GM12892 (cell line): ENCODE measurements around the gene WWOX.
"Not testable (repeated sequence)": the region's sequence is repeated elsewhere in the genome, so short reads cannot be mapped to it uniquely, and the experiment has no call there.

Source experiments
- DNase-seq: peaks from one replicate; pipeline ENCODE4 v3.0.0; 2011; ENCODE audit not compliant: insufficient read length
- FAIRE-seq: peaks from 2 replicates; lab custom pipeline; 2011; peaks lifted over from hg19 to GRCh38; lab: Jason Lieb, UNC
- POLR2A ChIP-seq: IDR thresholded peaks from 2 replicates; pipeline ENCODE4 v1.6.1; 2011; ENCODE audit warnings: low read depth, low read length, control low read depth
- POLR2AphosphoS5 ChIP-seq: IDR thresholded peaks from 2 replicates; pipeline ENCODE4 v1.6.1; 2011; ENCODE audit warnings: low read depth, low read length, control low read depth
- TAF1 ChIP-seq: IDR thresholded peaks from 2 replicates; pipeline ENCODE4 v1.6.1; 2011; ENCODE audit warnings: low read depth, mild to moderate bottlenecking, control low read depth, low read length, borderline replicate concordance

WWOX gene

DNA sequence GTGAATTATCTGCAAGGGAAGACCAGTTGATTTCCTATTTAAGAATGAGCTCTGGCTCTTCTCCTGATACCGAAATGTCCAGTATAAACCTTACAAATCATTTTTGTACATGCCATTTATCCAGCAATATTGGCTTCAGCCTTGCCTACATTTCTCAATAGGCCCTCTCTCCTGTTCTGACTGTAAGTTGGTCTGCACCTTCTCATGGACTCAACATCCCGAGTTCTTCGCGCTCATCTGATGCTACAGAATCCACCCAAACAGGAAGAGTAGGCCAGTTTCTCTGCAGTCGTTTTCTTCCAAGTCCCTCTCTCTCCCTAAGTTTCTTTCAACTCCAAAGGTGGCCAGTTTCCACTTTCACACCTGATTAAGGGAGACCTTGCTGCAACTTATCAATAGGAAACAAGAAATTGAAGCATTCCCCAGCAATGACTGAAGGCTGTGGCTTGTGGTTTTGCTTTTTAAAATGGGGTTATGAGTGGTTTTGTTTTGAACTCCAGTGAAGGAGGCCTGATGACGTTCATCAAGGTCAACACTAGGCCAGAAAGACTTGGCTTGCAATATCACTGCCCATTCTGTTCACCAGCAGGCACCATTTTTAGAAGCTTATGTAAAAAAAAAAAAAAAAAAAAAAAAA is 1118.0 kb downstream of the WWOX start:
- DNase-seq (no peak), FAIRE-seq (no peak)
- TF ChIP-seq POLR2AphosphoS5 (no peak), TAF1 (no peak), POLR2A (no peak)

DNA sequence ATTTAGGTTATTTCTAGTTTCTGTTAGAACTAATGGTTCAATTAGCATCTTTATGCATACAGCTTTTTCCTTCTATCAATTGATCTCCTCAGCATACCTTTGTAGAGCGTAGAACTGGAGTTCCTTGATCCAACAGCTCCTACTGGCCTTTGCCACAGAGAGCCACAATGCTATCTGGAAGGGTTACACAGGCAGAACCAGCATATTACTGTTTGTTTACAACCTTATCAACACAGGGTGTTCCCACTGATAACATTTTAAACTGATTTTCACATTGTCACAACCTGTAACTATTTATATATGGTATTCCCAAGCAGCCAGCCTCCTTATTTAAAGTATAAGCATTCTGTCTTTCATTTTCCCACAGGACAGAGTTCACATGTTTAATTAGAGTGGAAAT is 1118.9 kb downstream of the WWOX start:
- FAIRE-seq (no peak), DNase-seq (no peak)
- no peak for TF ChIP-seq POLR2A
- no peak for TF ChIP-seq TAF1

DNA sequence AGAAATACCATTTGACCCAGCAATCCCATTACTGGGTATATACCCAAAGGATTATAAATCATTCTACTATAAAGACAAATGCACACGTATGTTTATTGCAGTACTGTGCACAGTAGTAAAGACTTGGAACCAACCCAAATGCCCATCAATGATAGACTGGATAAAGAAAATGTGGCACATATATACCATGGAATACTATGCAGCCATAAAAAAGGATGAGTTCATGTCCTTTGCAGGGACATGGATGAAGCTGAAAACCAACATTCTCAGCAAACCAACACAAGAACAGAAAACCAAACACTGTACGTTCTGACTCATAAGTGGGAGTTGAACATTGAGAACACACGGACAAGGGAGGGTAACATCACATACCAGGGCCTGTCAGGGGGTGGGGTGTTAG is 1126.5 kb downstream of the WWOX start:
- DNase-seq, FAIRE-seq: not testable (repeated sequence)

DNA sequence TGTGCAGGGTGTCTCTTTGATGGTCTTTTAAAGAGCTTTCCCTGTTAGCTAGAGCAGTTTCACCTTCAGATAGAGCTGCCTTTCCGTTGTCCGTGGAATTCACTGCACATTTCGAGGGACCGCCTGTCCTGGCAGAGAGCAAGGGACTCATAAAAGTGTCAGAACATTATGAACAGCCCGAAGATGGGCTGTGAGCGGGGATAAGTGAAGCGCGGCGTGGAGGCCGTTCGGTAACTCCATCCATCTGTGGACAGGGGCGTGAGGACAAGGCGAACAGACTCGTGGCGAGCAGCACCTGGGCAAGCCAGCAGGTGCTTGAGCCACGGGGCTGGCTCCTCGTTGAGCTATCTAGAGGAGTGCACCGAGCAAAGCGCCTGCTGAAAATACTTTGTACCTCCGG is 1129.9 kb downstream of the WWOX start:
- no peak for FAIRE-seq

DNA sequence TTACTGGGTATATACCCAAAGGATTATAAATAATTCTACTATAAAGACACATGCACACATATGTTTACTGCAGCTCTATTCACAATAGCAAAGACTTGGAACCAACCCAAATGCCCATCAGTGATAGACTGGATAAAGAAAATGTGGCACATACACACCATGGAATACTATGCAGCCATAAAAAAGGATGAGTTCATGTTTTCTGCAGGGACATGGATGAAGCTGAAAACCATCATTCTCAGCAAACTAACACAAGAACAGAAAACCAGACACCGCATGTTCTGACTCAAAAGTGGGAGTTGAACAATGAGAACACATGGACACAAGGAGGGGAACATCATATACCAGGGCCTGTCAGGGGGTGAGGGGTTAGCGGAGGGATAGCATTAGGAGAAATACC is 1146.2 kb downstream of the WWOX start:
- not testable (repeated sequence) for DNase-seq, FAIRE-seq

More for the DNA sequence above, 1129.9 kb downstream of the WWOX start:
- TF ChIP-seq TAF1 (no peak), POLR2A (no peak), POLR2AphosphoS5 (no peak)
- no peak for DNase-seq

DNA sequence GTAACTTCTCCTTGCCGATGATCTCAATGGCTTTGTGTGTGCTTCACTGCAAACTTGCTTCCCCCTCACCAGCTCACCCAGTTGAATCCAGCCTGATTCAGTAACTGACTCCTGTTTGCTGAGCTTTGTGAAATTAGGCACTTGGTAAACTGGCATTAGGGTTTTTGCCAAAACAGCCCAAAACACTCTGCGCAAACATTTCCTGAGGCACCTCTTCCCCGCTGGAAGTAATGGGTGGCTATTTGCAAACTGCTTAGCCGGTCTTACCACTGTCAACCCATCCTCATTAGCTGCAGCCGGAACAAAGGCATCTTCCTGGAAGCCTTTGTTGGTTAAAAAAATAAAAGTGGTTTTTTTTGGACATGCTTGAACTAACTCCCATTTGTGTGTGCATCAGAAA is 1147.9 kb downstream of the WWOX start:
- DNase-seq: no peak
- FAIRE-seq: no peak
- TF ChIP-seq POLR2AphosphoS5 (no peak), POLR2A (no peak), TAF1 (no peak)

DNA sequence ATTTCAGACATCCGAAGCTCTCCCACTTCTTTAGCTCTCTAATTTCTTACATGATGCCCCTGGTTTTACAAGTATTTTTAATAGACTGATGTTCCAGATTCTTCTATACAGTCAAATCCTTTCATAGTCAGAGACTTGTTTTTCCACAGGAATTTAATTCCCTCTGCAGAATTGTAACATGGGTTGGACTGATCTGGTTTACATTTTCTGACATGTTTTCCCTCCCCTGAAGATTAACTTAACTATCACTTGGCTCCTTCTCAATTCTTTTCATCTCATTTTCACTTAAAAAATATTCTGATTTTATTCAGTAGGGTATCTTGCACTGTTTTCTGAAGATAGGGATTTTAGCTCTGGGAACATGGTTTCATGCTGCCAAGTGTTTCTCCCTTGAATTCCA is 1148.9 kb downstream of the WWOX start:
- TF ChIP-seq POLR2AphosphoS5 (no peak), TAF1 (no peak), POLR2A (no peak)
- FAIRE-seq: no peak
- no peak for DNase-seq

DNA sequence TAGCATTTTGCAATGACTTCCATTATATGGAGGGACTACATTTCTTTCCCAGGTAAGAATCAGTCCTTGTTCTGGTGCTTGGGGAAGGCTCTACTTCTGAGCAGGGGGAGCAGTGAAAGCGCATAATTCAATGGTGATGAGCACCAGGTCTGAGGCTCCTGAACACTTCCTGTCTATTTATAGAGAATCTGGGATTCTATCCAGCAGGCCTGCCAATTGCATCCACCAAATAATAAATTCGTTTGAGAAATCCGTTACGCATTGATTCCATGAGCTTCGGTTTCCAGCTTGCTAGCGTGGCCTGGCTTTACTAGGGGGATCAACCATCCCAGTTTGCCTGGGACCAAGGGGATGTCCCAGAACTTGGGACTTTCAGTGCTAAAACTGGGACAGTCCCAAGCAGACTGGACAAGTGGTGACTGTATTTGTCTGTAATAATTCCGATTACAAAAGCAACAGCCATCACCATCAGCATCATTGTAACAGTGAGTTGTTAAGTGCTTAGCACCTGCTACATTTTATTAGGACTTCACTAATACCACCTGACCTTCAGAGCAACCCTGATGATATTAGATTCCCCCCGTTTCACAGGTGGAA is 1151.1 kb downstream of the WWOX start:
- DNase-seq: no peak
- FAIRE-seq: no peak
- TF ChIP-seq POLR2A (no peak), POLR2AphosphoS5 (no peak), TAF1 (no peak)

DNA sequence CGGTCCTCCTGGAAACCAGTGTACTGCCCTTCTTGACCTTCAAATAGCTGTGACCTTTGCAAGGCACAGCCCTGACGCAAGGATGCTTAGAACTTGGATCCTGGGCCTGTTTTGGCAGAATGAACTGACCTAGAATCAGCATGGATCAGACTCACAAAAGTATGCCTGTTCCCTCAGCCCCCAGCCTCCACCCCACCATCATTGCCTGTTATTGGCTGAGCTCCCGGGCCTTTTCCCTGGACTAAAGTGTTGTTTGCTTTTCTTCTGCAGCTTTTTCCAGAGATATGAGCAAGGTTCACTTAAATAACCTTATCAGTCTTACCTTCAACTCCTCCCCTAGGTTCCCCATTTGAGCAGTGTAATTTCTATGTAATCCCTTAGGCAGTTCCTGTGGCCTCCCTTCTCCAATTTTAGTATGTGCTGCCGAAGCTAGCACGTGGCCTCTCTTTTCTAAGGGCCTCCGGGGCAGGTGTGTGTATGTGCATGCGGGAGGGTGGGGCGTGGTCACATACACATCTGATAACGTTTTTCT is 1153.7 kb downstream of the WWOX start:
- no peak for DNase-seq
- no peak for FAIRE-seq
- TF ChIP-seq POLR2A (no peak), POLR2AphosphoS5 (no peak), TAF1 (no peak)

DNA sequence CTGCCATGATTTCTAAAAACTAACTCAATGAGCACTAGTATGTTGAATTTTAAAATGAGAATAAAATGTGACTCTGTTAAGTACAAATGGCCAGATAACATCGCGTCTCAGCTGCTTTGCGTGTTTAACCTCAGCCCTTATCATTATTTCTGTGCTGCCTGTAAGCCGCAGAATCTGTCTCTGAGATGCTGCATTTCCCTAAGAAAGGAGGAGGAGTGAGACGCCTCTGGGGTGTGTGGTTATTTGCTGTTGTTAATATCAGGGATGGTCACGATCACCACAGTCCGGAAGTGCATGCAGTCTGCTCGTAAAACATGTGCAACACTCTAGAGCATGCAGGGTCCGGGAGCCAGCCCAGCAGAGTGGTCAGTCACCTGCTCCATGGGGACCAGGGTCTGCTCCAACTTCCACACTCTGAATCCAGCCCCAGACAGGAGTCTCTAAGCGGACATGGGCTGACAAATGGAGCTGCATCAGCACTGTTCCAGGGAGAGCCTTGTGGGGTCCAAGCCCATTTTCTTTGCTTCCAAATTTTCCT is 1158.6 kb downstream of the WWOX start:
- no peak for TF ChIP-seq TAF1
- no peak for TF ChIP-seq POLR2AphosphoS5
- TF ChIP-seq POLR2A: no peak
- DNase-seq (no peak), FAIRE-seq (no peak)

DNA sequence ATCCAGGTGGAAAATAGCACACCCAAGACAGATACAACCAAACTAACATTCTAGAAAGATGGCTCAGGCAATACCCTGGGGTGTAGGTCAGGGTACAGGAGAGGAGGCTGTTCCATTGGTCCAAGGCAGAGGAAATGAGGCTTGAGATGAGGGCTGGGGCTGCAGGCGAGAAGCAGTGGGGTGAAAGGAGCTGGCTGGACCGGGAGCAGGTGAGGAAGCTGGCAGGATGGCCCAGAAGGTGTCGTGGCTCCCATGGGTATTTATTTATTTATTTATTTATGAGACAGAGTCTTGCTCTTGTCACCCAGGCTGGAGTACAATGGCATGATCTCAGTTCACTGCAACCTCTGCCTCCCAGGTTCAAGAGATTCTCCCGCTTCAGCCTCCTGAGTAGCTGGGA is 1161.4 kb downstream of the WWOX start:
- not testable (repeated sequence) for FAIRE-seq, DNase-seq

DNA sequence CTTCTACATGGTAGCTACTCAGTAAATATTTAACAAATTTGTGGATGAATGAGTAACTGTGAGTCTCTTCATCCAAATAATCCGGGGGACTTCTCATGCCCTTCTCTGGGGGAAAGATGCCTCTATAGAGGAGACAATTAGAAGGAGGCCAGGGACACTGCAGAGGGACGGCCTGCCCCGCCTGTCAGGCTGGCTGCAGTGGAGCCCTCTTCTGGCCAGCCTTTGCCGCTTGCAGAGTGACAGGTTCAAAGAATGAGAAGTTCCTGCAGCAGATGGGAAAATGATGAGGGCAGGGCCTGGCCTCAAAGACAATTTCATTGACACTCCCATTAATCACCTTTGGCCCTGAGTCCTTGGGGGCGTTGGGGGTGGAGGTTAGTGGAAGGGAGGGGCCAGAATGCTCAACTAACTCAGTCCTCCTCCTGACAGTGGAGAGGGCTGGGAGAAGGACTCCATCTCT is 1162.1 kb downstream of the WWOX start:
- no peak for DNase-seq
- TF ChIP-seq POLR2AphosphoS5 (no peak), POLR2A (no peak), TAF1 (no peak)
- FAIRE-seq: no peak
